ENCODE data around the gene ZRANB3. TPM values are rescaled to one million over a fixed set of nuclear protein-coding genes. Genes with fewer than 3 reads are reported as not detected.

Gene ZRANB3
- total RNA-seq, 4 donors from 2014 or later = 2.8 to 6.9 (median 6.0) TPM

DNA sequence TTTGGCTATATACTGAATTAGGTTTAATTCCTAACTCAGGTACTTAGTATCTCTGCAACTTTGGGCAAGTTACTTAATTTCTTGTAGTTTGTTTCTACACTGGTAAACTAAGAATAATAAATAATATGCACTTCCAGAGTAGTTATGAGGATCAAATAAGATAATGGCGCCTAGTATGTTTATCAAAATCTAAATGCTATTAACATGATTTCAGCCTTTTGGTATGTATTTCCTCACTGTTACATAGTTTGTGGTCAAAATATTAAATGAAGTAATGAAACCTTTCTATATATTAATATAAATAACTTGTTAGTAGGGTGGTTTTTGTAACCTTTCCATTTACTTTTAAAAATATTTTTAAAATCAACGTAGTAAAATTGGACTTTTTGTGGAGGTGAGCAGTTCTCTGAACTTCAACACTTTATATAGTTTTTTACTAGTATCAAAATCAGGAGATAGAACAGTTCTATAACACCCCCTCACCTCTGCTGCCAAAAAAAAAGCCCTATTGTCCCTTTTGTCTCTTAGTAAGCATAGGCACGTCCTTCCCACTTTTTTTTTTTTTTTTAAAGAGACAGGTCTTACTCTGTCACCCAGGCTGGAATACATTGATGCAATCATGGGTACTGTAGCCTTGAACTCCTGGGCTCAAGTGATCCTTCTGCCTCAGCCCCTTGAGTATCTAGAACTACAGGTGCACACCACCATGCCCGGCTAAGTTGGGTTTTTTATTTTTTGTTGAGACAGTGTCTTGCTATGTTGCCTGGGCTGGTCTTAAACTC is 434.2 kb downstream of the ZRANB3 start:
- peaks cover 41% of the 10 kb centered on the region for H3K36me3 ChIP-seq
- no peaks in the 10 kb centered on the region for H3K4me1 ChIP-seq
- TF ChIP-seq POLR2A (IDR thresholded peaks at IDR 0.05) (no peak), POLR2AphosphoS5 (IDR thresholded peaks at IDR 0.05) (no peak), EP300 (IDR thresholded peaks at IDR 0.05) (no peak)
- TF ChIP-seq, protein P1, sequence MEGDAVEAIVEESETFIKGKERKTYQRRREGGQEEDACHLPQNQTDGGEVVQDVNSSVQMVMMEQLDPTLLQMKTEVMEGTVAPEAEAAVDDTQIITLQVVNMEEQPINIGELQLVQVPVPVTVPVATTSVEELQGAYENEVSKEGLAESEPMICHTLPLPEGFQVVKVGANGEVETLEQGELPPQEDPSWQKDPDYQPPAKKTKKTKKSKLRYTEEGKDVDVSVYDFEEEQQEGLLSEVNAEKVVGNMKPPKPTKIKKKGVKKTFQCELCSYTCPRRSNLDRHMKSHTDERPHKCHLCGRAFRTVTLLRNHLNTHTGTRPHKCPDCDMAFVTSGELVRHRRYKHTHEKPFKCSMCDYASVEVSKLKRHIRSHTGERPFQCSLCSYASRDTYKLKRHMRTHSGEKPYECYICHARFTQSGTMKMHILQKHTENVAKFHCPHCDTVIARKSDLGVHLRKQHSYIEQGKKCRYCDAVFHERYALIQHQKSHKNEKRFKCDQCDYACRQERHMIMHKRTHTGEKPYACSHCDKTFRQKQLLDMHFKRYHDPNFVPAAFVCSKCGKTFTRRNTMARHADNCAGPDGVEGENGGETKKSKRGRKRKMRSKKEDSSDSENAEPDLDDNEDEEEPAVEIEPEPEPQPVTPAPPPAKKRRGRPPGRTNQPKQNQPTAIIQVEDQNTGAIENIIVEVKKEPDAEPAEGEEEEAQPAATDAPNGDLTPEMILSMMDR (IDR thresholded peaks at IDR 0.05) = no peak
- DNase-seq (ENCODE audit: low spot score in 2 of 2) = no peak
- no peaks in the 10 kb centered on the region for H3K9me3 ChIP-seq
- no peak overlapping the region for H3K27ac ChIP-seq
- no peaks in the 10 kb centered on the region for H3K27me3 ChIP-seq
- 80% methylated on average over 4 of the region's 4 CpGs for WGBS
- no peak overlapping the region for H3K4me3 ChIP-seq

DNA sequence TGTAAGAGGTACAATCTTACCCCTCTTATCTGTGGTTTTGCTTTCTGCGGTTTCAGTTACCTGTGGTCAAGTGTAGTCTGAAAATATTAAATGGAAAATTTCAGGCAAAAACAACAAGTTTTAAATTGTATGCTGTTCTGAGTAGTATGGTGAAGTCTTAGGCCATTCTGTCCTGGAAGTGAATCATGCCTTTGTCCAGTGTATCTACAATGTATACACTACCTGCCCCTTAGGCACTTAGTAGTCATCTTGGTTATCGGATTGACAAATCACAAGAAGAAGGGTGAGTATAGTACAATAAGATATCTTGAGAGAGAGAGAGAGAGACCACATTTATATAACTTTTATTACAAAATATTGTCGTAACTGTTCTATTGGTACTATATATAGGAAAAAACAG is 435.4 kb downstream of the ZRANB3 start:
- no peak for DNase-seq (ENCODE audit: low spot score in 2 of 2)
- no peak overlapping the region for H3K27ac ChIP-seq
- no peaks in the 10 kb centered on the region for H3K27me3 ChIP-seq
- H3K9me3 ChIP-seq = no peaks in the 10 kb centered on the region
- TF ChIP-seq EP300 (IDR thresholded peaks at IDR 0.05) (no peak), POLR2A (IDR thresholded peaks at IDR 0.05) (no peak), POLR2AphosphoS5 (IDR thresholded peaks at IDR 0.05) (no peak)
- TF ChIP-seq, protein P1 (IDR thresholded peaks at IDR 0.05) = no peak
- H3K36me3 ChIP-seq = peaks cover 41% of the 10 kb centered on the region
- no peaks in the 10 kb centered on the region for H3K4me1 ChIP-seq
- no peak overlapping the region for H3K4me3 ChIP-seq
- WGBS = 98% methylated on average over 3 of the region's 3 CpGs

DNA sequence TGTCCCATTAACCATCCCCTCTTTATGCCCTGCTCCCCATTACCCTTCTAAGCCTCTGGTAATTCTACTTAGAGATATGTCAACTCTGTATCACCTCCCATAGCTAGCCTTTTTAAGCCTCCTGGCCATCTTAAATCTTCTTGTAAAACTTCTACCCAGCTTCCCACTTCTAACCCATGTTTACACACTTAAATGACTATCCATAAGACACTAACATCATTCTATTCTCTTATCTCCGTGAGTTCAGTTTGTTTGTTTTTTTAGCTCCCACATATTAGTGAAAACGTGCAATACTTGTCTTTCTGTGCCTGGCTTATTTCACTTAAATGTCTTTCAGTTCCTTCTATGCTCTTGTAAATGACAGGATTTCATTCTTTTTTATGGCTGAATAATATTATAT is 436.5 kb downstream of the ZRANB3 start:
- Histone ChIP-seq H3K36me3 (peaks cover 38% of the 10 kb centered on the region), H3K27me3 (no peaks in the 10 kb centered on the region), H3K27ac (no peak overlapping the region), H3K9me3 (no peaks in the 10 kb centered on the region), H3K4me3 (no peak overlapping the region), H3K4me1 (no peaks in the 10 kb centered on the region)
- WGBS = 95% methylated on average over 2 of the region's 2 CpGs
- no peak for DNase-seq (ENCODE audit: low spot score in 2 of 2)
- TF ChIP-seq, protein P1 (IDR thresholded peaks at IDR 0.05) = no peak
- TF ChIP-seq EP300 (IDR thresholded peaks at IDR 0.05) = no peak
- TF ChIP-seq POLR2A (IDR thresholded peaks at IDR 0.05) = no peak
- TF ChIP-seq POLR2AphosphoS5 (IDR thresholded peaks at IDR 0.05) = no peak

DNA sequence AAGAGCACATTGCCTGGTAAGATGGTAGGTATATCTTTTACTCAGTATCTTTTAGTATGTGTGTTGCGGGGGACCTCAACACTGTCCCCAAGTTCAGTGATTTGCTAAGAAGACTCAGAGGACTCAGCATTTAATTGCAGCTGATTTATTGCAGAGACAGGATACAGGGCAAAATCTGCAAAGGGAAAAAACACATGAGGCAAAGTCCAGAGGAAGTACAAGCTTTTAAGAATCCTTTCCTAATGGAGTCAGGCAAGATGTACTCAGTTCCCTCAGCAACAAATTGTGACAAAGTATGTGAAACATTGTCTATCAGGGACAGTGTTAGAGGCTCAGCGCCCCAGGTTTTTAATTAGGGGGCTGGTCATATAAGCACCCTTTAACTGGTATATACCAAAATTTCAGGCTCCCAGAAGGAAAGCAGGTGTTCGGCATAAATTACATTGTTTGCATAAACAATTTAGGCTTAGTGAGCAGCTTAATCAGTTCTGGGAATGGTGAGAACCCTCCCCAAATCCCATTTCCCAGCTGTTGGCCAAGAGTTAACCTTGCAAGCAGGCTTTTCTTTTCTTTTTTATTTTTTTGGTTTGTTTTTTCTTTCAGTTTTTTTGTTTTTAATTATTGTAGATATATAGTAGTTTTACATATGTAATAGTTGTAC is 437.2 kb downstream of the ZRANB3 start:
- no peak for DNase-seq (ENCODE audit: low spot score in 2 of 2)
- Histone ChIP-seq H3K4me1 (no peaks in the 10 kb centered on the region), H3K4me3 (no peak overlapping the region), H3K27ac (no peak overlapping the region), H3K9me3 (no peaks in the 10 kb centered on the region), H3K27me3 (no peaks in the 10 kb centered on the region), H3K36me3 (peaks cover 38% of the 10 kb centered on the region)
- TF ChIP-seq, protein P1 (IDR thresholded peaks at IDR 0.05) = no peak
- TF ChIP-seq POLR2A (IDR thresholded peaks at IDR 0.05) = no peak
- TF ChIP-seq EP300 (IDR thresholded peaks at IDR 0.05) = no peak
- TF ChIP-seq POLR2AphosphoS5 (IDR thresholded peaks at IDR 0.05) = no peak
- 93% methylated on average over 3 of the region's 3 CpGs for WGBS

DNA sequence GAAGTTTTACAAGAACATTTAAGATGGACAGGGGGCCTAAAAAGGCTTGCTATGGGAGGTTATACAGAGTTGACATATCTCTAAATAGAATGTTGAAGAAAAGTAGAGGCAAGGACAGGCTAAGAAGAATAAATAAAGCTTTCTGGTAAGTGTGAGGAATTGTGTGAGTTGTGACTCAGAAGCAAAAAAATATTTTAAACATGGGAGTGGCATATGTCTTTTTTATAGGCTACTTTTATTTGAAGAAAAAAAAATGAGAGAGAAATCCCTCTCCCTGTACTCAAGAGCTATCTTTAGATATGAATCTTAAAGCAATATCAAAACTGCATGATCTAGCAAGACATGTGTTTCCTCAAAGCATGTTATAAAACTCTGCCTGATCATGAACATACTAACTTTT is 437.8 kb downstream of the ZRANB3 start:
- Histone ChIP-seq H3K27me3 (no peaks in the 10 kb centered on the region), H3K4me1 (no peaks in the 10 kb centered on the region), H3K4me3 (no peak overlapping the region), H3K9me3 (no peaks in the 10 kb centered on the region), H3K27ac (no peak overlapping the region), H3K36me3 (peaks cover 38% of the 10 kb centered on the region)
- DNase-seq (ENCODE audit: low spot score in 2 of 2) = no peak
- TF ChIP-seq EP300 (IDR thresholded peaks at IDR 0.05) = no peak
- TF ChIP-seq POLR2A (IDR thresholded peaks at IDR 0.05) = no peak
- TF ChIP-seq POLR2AphosphoS5 (IDR thresholded peaks at IDR 0.05) = no peak
- TF ChIP-seq, protein P1 (IDR thresholded peaks at IDR 0.05) = no peak

Data from suprapubic skin (tissue), 4 donors.